ENCODE results near the gene PLEKHB2. TPM values are rescaled to one million over a fixed set of nuclear protein-coding genes. Genes with fewer than 3 reads are reported as not detected.

Gene PLEKHB2
- total and polyA plus RNA-seq, 9 of the 15 experiments (the other 6 are each of a cell fraction or from before 2014, with no cell fraction given), result 41.3 to 71.5 (median 50.2) TPM

DNA sequence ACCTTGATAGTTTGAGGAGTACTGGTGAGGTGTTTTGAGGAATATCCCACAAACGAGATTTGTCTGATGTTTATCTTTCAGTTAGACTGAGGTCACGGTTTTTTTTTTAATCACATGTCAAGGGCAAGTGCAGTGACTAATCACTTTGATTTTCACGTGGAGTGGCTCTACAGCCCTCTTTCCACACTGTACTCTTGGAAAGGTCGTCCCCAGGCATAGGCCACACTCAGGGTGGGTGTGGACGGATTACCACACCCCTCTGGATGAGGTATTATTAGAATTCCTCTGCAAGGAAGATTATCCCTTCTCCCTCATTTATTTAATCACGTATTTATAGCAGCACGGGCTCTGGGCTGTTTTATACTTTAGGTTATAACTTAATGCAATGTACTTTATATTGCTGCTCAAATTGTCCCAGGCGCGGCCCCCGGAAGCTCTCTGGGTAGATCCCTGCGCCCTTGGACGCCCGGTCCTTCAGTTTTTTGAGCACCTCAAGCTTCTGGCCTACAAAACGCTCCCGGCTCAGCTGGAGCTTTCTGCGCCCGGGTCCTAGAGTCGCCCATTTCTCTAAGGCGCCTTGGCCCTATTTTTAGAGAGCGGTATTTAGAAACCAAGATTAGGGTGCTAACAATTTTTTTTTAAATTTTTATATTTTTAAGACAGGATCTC lies 515 bp upstream of the PLEKHB2 start (continued):
- no peak for TF ChIP-seq IRF1 (CRISPR knock-in tag; IDR thresholded peaks at IDR 0.05; ENCODE audit: borderline replicate concordance)
- TF ChIP-seq IRF9 (tag; IDR thresholded peaks at IDR 0.05), result no peak
- TF ChIP-seq TEAD4 (IDR thresholded peaks at IDR 0.05; ENCODE audit: low read length), result peak; percentile 27; the same call in 1 of the 2 replicates
- no peak for TF ChIP-seq TEAD4 (CRISPR knock-in tag; IDR thresholded peaks at IDR 0.05; ENCODE audit: borderline replicate concordance)
- no peak for TF ChIP-seq ZNF707 (CRISPR knock-in tag; conservative IDR thresholded peaks at IDR 0.05)
- TF ChIP-seq ADNP (tag; IDR thresholded peaks at IDR 0.05), result no peak
- TF ChIP-seq CEBPB (tag; IDR thresholded peaks at IDR 0.05), result peak; percentile 37; the same call in 1 of the 2 replicates
- TF ChIP-seq PHF21A (IDR thresholded peaks at IDR 0.05; ENCODE audit: borderline replicate concordance, low read depth), result peak; percentile 23; the same call in 1 of the 2 replicates
- no peak for TF ChIP-seq STAG1 (CRISPR knock-in tag; IDR thresholded peaks at IDR 0.05; ENCODE audit: borderline replicate concordance)
- peak; percentile 81 for TF ChIP-seq BHLHE40 (IDR thresholded peaks at IDR 0.05; ENCODE audit: low read length)
- TF ChIP-seq CBFA2T3 (IDR thresholded peaks at IDR 0.05), result no peak; the same call in 1 of the 2 replicates
- TF ChIP-seq, protein P1, sequence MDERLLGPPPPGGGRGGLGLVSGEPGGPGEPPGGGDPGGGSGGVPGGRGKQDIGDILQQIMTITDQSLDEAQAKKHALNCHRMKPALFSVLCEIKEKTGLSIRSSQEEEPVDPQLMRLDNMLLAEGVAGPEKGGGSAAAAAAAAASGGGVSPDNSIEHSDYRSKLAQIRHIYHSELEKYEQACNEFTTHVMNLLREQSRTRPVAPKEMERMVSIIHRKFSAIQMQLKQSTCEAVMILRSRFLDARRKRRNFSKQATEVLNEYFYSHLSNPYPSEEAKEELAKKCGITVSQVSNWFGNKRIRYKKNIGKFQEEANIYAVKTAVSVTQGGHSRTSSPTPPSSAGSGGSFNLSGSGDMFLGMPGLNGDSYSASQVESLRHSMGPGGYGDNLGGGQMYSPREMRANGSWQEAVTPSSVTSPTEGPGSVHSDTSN (CRISPR knock-in tag; IDR thresholded peaks at IDR 0.05; ENCODE audit: low read depth), result no peak
- TF ChIP-seq, protein P1 (tag; conservative IDR thresholded peaks at IDR 0.05; ENCODE audit: low read depth), result peak; percentile 52; the same call in 1 of the 2 replicates
- no peak for TF ChIP-seq TAF15 (IDR thresholded peaks at IDR 0.05; ENCODE audit: low read depth, low read length)
- TF ChIP-seq EZH2 (IDR thresholded peaks at IDR 0.05; ENCODE audit: borderline replicate concordance, low read depth, low read length), result no peak
- TF ChIP-seq GTF2E2 (tag; IDR thresholded peaks at IDR 0.05), result no peak
- no peak for TF ChIP-seq IFI16 (CRISPR knock-in tag; IDR thresholded peaks at IDR 0.05)
- TF ChIP-seq GTF2F1 (IDR thresholded peaks at IDR 0.05; ENCODE audit: low read depth, low read length), result no peak
- TF ChIP-seq KLF13 (tag; IDR thresholded peaks at IDR 0.05; ENCODE audit: borderline replicate concordance, low read depth), result no peak
- no peak for TF ChIP-seq TSC22D4 (tag; IDR thresholded peaks at IDR 0.05)
- TF ChIP-seq ILF3 (IDR thresholded peaks at IDR 0.05; ENCODE audit: borderline replicate concordance), result no peak
- TF ChIP-seq ZNF41 (CRISPR knock-in tag; conservative IDR thresholded peaks at IDR 0.05), result no peak
- TF ChIP-seq MAZ (CRISPR knock-in tag; conservative IDR thresholded peaks at IDR 0.05 in 1 of 2, IDR thresholded peaks at IDR 0.05 in 1 of 2), result peak in 1 of 2 experiments; percentile 20; a peak in 2 of 4 replicates
- TF ChIP-seq CBX3 (IDR thresholded peaks at IDR 0.05; ENCODE audit: borderline replicate concordance in 1 of 2, low read length in 2 of 2), result peak in 1 of 2 experiments; percentile 6; a peak in 1 of 3 replicates
- TF ChIP-seq TBP (optimal IDR thresholded peaks at IDR 0.05; ENCODE audit: low read depth, low read length), result no peak
- TF ChIP-seq CC2D1A (IDR thresholded peaks at IDR 0.05), result peak; percentile 33; the same call in 1 of the 2 replicates
